Renal cortex interstitium (tissue), 11 donors: Measurements from ENCODE around the gene ZBP1. TPM values are rescaled to one million over a fixed set of nuclear protein-coding genes. Genes with fewer than 3 reads are reported as not detected.

ENCODE experiments used
- DNase-seq, 11 donors: peaks; one replicate each; pipeline ENCODE4 v3.0.0-alpha.2; 2013; ENCODE audit warnings: low read depth in 9 of 11, low spot score in 4 of 11; ENCODE audit errors: extremely low read depth in 1 of 11
- polyA plus RNA-seq, 3 donors: library from polyadenylated mRNA; unstranded; fragments of 120-200 nt; gene quantifications; one replicate each; pipeline ENCODE4 v1.2.1, GENCODE V29; 2013; ENCODE audit not compliant: insufficient read length in 3 of 3

ZBP1 gene
- polyA plus RNA-seq, 3 donors: 0.12 to 0.13 TPM; not detected in 1

- DNase-seq: no peak
Measured at GRCh38 chr20:57567471-57568079, 52.7 kb downstream of the ZBP1 start.

- DNase-seq: no peak
Measured at GRCh38 chr20:57566803-57567459, 53.3 kb downstream of the ZBP1 start.

GRCh38 chr20:57566399-57566798 is 53.8 kb downstream of the ZBP1 start:
- no peak for DNase-seq

GRCh38 chr20:57564951-57565642 is 55.1 kb downstream of the ZBP1 start:
- no peak for DNase-seq

- no peak for DNase-seq
Measured at GRCh38 chr20:57564180-57564802, 55.9 kb downstream of the ZBP1 start.

GRCh38 chr20:57563522-57563921 is 56.7 kb downstream of the ZBP1 start:
- DNase-seq: no peak

- DNase-seq: no peak
Measured at GRCh38 chr20:57562541-57563465, 57.4 kb downstream of the ZBP1 start.

GRCh38 chr20:57561356-57562279 is 58.6 kb downstream of the ZBP1 start:
- DNase-seq: no peak

GRCh38 chr20:57560554-57561355 is 59.5 kb downstream of the ZBP1 start, which contains the start of gene PCK1:
Gene PCK1 (plus strand): TSS chr20:57561110. CDS start chr20:57561412, 302 bp downstream.
- DNase-seq: peak in 1 of 11 donors; percentile 83

GRCh38 chr20:57559658-57560553 is 60.3 kb downstream of the ZBP1 start:
- DNase-seq: no peak

- DNase-seq: no peak
Measured at GRCh38 chr20:57559289-57559634, 61.0 kb downstream of the ZBP1 start.

GRCh38 chr20:57558614-57559288 is 61.5 kb downstream of the ZBP1 start:
- DNase-seq: no peak

GRCh38 chr20:57557926-57558613 is 62.2 kb downstream of the ZBP1 start:
- DNase-seq: no peak

- no peak for DNase-seq
Measured at GRCh38 chr20:57556980-57557274, 63.3 kb downstream of the ZBP1 start.

- no peak for DNase-seq
Measured at GRCh38 chr20:57555457-57556184, 64.6 kb downstream of the ZBP1 start.
